HG03097 (cell line): Measurements from ENCODE around the gene ROBO2.

Experiments
- ATAC-seq: cut with Tn5 transposase; IDR thresholded peaks from one replicate; pipeline ENCODE4 v1.9.1; 2021; ENCODE audit not compliant: unreplicated experiment, low FRiP score

ROBO2 gene

DNA sequence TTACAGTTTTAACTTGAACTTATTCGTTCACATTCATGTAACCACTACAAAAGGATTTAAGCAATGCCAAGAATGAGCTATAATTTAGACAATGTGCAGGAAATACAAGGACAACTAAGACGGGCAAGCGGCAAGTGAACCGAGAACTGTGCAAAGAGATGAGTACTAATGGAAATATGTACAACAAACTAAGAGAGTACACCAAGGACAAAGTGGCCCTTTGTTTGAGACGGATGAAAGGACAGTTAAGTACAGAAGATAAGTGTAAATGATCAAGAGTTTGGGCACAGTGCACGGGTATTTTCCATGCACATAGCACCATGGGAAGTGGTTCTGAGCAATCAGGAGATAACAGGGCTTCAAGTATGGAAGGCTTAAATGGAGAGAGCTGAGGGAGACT, 281.7 kb downstream of the ROBO2 start:
- ATAC-seq, result no peak

DNA sequence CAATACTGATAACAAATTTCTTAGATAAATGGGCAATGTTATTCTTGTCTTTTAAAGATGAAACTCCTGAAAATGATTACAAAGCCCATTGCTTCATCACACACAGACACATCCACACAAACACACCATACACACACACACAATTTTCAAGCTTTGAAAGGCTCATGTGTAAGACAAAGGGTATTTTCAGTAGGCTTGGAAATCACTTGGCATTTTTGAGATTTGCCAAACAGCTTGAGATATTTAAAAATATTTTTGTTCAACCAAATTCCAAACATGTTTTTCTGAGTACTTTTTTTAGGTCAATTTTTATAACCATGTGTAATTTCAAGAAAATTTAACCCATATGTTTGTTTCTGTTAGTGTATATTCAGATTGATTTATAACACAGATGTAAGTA, 283.7 kb downstream of the ROBO2 start:
- no peak for ATAC-seq

DNA sequence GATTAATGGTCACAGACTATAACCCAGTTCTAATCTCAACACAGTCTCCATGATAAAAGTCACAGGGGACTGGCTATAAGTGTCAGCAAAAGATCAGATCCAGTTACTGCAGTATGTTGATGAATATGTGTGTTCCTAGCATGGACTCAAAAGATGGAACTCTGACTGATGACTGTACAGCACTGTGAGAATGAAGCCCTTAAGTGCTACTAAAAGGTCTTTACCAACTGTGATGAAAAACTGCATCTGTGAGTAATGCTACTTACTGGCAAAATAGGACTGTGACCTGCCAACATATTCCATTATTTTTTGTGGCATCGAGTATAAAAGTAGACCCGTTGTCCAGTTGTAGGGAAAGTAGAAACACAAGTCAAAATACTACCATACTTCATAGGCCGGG, 284.2 kb downstream of the ROBO2 start:
- ATAC-seq, result no peak

DNA sequence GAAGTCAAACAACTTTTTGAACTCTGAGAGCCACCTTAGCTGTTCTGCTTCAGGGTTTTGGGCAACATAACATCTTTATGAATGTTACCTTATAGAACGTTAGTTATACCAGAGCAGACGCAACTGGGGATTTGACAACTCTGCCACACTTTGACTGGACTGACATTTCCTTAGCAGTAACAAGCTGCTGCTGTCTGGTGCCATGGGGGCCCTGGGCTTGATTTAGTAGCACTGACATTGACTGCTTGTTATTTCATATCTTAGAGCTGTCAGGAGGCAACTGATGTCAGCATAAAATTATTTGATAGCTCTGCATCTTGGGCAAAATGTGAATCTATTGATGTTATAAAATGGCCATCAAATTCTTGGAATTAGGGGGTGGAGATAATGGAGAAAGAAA, 285.4 kb downstream of the ROBO2 start:
- no peak for ATAC-seq

DNA sequence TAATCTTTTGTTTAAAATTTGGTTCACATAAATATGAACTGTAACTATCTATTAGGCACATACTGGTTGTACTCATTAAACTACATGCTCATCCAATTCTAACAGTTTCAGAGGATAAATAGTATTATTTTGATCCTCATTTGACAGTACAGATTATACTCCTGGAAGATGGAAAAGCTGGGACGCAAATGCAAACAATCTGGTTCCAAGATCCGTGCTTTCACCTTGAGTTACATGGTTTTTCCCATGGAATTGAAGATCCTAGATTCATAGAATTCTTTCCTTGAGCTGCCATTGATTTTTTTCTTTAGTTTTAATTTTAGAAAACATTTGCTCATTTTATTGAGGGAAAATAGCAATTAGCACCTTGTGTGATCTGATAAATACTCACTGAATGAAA, 285.8 kb downstream of the ROBO2 start:
- no peak for ATAC-seq

DNA sequence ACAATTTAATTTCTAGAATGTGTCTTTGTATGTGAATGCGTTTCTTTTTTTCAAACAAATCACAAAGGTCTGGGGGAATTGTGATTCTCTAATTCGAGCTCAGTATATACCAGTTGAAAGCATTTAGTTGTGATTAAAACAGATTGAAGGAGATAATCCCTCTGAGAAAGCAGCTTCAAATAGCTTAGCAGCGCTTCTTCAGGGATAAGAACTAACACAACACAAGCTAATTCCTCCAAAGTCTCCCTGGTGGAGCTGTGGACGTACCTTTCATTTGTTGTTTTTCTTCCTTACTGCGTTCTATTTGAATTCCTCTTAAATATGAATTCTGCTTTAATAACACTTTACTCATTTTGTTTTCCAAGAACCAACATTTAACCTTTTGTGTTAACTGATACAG, 286.7 kb downstream of the ROBO2 start:
- no peak for ATAC-seq

DNA sequence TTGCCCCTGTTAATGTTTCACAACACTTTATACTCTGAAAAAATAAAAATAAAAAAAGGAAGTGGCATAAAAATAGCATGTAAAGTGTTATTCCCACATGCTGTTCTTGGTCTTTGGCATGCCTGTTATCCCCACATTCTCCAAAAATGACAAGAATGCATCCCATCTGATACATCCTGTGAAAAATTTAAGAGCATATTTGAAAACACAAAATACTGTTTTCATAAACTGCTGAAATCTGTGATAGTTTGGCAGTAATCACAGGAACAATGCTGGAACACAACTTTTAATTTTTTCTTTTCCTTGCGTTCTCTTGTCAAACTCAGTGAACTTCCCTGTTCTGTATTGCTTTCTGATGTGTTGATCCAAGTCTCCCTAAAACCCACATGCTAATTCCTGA, 288.8 kb downstream of the ROBO2 start:
- no peak for ATAC-seq

DNA sequence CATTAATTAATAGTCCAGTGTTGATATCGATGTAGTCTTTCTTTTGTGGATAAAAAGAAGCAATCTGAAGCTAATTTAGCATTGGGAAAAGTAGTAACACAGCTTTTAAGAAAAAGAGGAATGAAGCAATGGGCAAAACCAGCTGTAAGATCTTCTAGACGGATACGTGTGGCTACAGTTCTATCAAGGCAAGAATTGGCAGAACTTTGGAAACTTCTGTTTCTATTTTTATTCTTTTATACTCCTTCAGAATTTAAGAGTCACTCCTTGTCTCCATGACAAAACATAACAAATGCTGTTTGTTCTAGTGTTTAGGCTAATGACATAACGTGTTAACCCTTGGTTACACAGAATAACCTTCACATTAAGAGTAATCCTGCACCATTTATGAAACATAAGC, 289.2 kb downstream of the ROBO2 start:
- no peak for ATAC-seq

DNA sequence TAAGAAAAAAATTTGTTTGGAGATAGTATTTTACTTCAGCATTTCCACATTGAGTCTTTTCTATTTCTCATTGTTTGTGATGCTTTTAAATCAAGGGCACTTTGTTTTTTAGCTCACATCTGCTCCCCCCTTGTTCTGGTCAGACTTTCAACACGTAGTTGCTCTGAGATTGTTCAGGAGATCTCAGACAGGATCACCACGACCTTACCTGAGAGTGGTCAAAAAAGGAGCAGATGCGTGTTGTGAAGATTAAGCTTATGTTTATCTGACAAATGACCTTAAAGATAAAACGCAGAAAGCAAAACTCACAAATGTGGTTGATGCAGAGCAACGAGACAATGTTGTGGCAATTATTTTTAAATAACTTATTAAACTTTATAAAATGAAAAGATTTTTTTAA, 298.3 kb downstream of the ROBO2 start:
- ATAC-seq, result no peak

DNA sequence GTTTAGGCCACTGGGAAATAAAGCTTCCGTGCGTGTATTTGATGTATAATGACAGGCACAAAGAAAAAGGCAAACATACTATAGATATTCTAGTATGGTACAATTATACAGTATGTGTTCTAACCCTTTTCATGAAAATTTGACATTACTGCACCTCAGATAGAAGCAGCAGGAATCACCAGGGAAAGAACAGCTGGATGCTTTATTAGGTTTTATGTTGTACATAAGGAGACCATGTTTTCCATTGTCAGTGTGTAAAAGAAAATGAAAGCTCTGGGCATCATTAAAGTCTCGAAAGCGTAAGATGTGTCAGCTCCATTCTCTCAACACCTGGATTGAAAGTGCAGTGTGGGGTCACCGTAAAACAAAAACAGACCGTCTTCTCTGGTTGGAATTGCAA, 302.1 kb downstream of the ROBO2 start:
- ATAC-seq, result no peak

DNA sequence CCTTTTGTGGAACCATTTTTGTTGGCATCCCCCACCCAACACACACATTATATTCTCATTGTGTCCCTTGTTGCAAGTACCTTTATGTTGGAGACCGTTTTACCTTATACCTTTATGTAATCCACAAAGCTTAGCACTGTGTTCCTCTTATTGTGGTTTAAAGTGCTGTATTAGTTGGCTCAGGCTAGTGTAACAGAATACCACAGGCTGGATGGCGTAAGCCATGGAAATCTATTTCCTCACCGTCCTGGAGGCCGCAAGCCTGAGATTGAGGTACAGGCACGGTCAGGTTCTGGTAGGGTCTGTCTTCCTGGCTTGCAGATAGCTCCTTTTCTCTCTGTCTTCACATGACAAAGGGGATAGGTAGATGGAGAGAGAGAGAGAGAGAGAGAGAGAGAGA, 302.8 kb downstream of the ROBO2 start:
- ATAC-seq, result no peak

DNA sequence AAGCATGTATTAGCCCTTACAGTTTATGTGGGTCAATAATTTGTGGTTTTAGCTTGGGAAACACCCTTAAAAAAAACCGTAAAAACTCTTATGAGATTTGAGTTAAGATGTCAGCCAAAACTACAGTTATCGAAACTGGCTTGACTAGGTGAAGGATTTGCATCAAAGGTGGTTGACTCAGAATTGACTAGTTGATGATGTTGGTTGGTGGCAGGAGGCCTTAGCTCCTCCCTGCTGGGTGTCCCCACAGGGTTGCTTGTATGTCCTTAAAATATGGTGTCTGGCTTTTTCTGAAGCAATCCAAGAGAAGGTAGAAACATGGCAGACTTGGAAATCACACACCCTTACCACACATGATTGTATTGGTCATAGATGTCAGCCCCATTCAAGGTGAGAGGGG, 305.1 kb downstream of the ROBO2 start:
- ATAC-seq, result no peak

DNA sequence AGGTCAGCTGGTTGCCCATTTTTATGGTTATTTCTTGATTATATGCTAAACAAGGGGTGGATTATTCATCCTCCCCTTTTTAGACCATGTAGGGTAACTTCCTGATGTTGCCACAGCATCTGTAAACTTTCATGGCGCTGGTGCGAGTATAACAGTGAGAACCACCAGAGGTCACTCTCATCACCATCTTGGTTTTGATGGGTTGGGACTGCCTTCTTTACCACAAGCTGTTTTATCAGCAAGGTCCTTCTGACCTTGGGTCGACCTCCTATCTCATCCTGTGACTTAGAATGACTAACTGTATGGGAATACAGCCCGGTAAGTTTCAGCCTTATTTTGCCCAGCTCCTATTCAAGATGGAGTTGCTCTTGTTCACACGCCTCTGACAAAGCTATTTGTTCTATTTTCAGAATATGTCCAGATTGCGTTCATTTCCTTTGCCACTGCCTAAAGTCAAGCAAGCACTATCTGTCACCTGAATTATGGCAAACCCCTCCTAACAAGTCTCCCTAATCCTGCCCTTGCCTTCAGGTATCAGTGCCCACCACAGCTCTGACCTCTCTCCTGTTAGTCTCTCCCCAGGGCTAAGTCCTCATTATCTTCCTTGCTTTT, 308.5 kb downstream of the ROBO2 start:
- no peak for ATAC-seq

DNA sequence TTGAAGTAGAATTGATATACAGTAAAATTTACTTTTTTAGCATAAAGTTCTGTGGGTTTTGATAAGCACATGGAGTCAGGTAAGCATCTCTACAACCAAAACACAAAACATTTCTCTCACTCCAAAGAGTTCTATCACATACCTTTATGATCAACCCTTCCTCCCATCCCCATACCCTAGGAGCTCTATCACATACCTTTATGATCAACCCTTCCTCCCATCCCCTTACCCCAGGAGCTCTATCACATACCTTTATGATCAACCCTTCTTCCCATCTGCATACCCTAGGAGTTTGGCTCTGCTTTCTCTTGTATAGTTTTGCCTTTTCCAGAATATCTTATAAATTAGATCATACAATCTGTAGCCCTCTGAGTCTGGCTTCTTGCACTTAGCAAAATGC, 315.1 kb downstream of the ROBO2 start:
- ATAC-seq, result no peak

DNA sequence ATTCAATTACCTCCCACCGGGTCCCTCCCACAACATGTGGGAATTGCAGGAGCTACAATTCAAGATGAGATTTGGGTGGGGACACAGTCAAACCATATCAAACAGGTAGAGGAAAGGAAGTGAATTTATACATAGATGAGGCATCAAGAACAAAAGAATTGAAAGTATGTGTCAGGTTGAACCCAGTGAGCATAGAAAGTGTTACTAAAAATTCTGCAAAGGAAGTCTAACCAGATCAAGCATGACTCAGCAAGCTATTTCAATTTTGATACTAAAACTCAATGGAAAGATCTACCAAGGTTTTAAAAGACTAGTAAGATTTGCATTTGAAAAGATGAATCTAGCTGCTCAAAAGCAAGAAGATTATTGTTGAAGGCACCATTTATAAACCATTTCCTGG, 323.0 kb downstream of the ROBO2 start:
- no peak for ATAC-seq

DNA sequence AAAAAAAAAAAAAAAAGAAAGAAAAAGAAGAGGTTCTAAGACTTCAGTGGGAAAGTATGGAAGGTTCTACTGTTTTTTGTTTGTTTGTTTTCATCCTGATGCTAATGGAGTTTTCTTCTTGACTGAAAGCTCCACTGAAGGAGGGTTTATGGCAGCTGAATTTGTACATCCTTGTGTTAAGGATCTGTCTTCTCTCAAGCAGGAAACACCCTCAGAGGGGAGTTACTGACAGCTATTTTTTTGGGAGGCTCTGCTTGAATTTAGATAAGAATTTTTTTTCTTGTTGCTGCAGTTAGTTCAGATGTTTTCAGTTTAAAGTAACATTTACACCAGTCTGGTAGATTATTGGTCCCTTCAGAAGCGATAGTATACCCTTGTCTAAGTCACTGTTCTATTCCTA, 325.3 kb downstream of the ROBO2 start:
- no peak for ATAC-seq

DNA sequence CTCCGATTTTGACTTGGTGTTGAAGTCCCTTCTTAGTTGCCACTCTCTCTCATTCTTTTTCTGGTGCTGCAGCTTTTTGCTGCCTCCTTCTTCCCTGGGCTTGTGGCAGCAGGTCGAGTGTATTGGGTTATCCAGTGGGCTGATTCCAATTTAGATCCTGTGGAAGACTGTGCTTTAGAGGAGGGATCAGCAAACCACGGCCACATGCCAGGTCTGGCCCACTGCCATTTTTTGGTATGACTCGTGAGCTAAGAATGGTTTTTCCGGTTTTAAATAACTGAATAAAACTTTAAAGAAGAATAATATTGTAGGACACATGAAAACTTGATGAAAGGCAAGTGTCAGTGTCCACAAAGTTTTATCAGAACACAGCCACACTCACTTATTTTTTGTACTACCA, 330.5 kb downstream of the ROBO2 start:
- no peak for ATAC-seq

DNA sequence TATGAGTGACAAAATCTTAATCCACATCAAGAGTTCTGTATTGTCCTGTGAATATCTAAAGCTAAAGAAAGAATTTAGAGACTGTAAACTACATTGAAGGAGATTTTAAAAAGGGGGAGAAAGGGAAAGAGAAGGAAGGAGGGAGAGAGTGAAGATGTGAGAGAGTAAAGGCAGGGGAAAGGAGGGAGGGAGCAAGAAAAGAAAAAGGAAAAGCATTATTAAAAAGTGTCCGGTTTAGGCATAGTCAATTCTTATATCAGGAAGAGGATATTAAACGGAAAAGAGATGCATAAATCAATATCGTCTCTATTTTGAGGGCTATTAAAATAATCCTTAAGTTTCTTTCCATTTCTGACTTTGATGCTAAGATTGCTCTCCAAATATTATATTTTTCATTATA, 332.1 kb downstream of the ROBO2 start:
- ATAC-seq, result no peak

DNA sequence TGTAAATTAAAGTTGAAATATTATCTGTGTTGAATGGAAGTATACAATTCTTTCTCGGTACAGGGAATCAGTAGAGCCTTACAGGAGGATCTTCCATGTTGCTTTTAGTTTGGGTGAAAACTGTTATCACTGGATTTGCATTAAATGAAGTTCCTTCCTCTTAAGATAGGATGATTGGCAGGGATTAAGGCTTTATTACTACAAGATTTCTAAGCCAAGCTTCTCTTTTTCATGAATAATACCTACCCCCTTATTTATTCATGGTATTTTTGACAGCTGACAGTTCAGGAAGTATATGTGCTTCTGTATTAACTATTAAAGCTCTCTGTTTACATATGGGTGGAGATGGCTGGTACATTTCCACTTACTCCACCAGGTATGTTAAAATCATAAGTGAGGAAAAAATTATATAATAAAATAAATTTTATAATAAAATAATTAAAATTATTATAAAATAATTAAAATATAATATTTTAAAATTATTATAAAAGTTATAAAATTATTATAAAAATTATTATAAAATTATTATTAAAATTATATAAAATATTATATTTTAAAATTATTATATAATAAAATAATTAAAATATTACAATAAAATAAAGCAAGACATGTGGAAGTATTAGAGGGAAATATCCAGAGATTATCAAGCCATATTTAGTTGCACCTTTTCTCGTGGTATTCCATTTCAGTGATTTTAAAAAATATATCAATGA, 332.9 kb downstream of the ROBO2 start:
- no peak for ATAC-seq

DNA sequence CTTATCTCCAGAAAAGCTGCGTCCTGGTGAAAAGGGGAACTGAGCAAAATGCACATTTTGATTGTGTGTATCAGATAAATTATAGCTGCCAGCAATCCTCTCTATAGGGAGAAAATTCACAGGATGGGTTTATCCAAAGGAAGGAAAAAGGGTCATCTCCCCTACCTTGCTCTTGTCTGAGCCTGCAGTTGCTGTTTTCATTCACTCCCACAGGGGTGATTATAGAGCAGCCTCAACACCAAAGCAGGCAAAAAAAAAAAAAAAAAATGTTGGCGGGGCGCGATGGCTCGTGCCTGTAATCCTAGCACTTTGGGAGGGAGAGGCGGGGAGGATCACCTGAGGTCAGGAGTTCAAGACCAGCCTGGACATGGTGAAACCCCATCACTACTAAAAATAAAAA, 333.7 kb downstream of the ROBO2 start:
- no peak for ATAC-seq

DNA sequence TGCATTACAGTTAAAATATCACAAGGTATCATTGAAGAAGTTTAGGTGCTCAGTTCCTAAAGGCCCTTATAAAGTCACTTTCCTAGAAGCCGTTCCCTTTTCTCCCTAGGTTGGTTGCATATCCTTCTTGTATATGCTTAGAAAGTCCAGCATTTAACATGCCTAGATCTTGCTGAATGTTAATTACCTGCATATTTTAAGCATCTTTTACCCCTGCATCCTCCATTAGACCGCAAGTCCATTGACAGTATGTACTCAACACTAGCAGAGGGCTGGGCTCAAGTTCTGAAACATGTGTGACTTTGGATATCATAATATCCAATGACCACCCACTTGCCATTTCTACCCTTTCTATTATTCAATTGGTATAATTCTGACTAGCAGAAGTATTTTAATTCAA, 336.6 kb downstream of the ROBO2 start:
- ATAC-seq, result no peak

DNA sequence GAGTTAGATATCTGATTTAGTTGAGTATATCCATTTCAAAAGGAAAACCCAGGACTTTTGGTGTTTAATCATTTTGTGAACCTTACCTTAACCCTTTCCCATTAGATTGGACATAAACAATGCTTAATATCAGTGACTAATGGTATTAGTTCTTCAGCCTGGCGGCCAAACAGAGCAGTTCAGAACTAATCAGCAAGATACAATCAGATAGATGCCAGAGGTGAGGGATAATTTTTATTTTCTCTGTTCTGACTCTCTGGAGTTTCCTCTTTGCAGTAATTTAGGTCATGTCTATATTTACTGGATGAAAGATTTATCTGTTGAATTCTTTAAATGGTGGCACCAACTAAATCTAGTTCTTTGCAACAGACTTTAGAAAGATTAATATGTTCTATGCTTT, 337.8 kb downstream of the ROBO2 start:
- ATAC-seq, result no peak

DNA sequence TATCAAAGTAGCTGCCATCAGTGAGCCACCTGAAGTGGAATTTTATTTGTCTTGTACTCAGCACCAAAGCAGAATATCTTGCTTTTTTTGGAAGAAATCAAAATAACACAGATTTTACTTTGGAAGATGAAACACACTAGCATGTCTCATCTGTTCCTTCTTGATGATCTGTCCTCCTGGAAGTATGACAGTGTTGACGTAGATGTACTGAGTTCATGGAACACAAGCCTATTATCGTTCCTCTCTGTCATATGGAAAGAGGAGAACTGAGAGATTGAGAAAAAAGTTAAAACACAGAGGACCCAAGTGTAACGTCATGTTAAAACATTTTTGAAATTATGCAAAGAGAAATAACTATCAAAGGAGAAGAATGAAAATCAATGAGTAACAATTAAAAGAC, 340.2 kb downstream of the ROBO2 start:
- no peak for ATAC-seq
